Right lobe of liver (tissue), 4 donors: ENCODE results near the gene SCARF1.

Experiments
- POLR2A ChIP-seq: fragments of 450-650 bp; IDR thresholded peaks from one replicate; pipeline ENCODE4 v1.6.1; 2017; ENCODE audit warnings: antibody characterized with exemption, mild to moderate bottlenecking
- TF ChIP-seq, protein P1 (sequence below), 4 donors: fragments of 200-600 bp in 3 of 4; fragments of 450-650 bp in 1 of 4; IDR thresholded peaks; one replicate each; pipeline versions ENCODE4 v1.5.1 to v1.8.0; 2016 to 2022; ENCODE audit warnings: antibody characterized with exemption in 4 of 4, mild to moderate bottlenecking in 2 of 4
- donor health status: DM: no; HTN: no; CAD: no.
- donor health status: DM: no; HTN: no; CAD: no.
- donor health status: DM: no; HTN: yes; CAD: no.

DNA sequence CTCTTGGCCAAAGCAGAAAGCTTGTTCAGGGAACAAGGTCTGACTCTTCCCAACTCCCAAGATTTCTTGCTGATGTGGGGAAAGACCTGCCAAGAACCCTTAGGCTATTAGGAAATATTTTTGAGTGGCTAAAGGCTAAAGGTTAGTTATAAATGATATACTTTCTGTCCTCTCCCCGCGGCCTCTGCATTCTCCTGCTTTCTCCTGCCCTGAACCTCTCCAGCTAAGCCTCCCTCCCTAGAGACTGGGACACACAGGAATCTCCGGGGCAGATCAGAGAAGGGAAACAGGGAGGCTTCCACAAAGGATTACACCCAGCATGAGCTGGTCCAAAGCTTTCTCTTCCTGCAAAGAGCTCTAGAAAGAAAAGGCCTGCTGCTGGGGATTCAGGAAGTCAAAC, 19.2 kb downstream of the SCARF1 start:
- TF ChIP-seq, protein P1, sequence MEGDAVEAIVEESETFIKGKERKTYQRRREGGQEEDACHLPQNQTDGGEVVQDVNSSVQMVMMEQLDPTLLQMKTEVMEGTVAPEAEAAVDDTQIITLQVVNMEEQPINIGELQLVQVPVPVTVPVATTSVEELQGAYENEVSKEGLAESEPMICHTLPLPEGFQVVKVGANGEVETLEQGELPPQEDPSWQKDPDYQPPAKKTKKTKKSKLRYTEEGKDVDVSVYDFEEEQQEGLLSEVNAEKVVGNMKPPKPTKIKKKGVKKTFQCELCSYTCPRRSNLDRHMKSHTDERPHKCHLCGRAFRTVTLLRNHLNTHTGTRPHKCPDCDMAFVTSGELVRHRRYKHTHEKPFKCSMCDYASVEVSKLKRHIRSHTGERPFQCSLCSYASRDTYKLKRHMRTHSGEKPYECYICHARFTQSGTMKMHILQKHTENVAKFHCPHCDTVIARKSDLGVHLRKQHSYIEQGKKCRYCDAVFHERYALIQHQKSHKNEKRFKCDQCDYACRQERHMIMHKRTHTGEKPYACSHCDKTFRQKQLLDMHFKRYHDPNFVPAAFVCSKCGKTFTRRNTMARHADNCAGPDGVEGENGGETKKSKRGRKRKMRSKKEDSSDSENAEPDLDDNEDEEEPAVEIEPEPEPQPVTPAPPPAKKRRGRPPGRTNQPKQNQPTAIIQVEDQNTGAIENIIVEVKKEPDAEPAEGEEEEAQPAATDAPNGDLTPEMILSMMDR (IDR thresholded peaks at IDR 0.05), result no peak
- no peak for TF ChIP-seq POLR2A
